IMR-90 (cell line): ENCODE data around the gene DDN. TPM values are rescaled to one million over a fixed set of nuclear protein-coding genes. Genes with fewer than 3 reads are reported as not detected.

ENCODE experiments used
- ATAC-seq: fragments of 200-7000 bp; cut with Tn5 transposase; 2 replicates; pipeline ENCODE4 v1.9.1; 2020; ENCODE audit warnings: low read depth, mild to moderate bottlenecking, moderate library complexity
- BruUV-seq: library from RNA; stranded (reverse); fragments of 400-500 nt; replicated peaks from 2 replicates; lab custom pipeline; 2021; lab: Mats Ljungman, UMichigan
- CTCF ChIA-PET: fragments of 300-600 bp; formaldehyde crosslinking; extraction: SDS; loops from one replicate; lab custom pipeline; 2021; ENCODE audit warnings: antibody characterized with exemption; lab: Yijun Ruan, JAX
- POLR2A ChIA-PET: fragments of 300-600 bp; sonication (Branson Sonifier 250); formaldehyde crosslinking; loops from one replicate; lab custom pipeline; 2022; ENCODE audit warnings: antibody characterized with exemption; ENCODE audit not compliant: unreplicated experiment; lab: Charles Lee
- DNase-seq: peaks from one replicate; pipeline ENCODE4 v3.0.0; 2013
- H2AFZ ChIP-seq: replicated peaks from 2 replicates; pipeline ENCODE3; 2013; ENCODE audit warnings: low read length, mild to moderate bottlenecking; ENCODE audit not compliant: poor library complexity
- H2AK5ac ChIP-seq: 2 replicates; pipeline ENCODE4 v1.6.1; 2013; ENCODE audit warnings: low read depth, low read length, inconsistent platforms
- H2AK9ac ChIP-seq: replicated peaks from 2 replicates; pipeline ENCODE3; 2013; ENCODE audit warnings: mild to moderate bottlenecking, low read depth, low read length, moderate library complexity; ENCODE audit not compliant: poor library complexity
- H2BK120ac ChIP-seq: 2 replicates; pipeline ENCODE4 v1.6.1; 2013; ENCODE audit warnings: low read depth, low read length, inconsistent platforms
- H2BK15ac ChIP-seq: 3 replicates; pipeline ENCODE4 v1.6.1; 2013; ENCODE audit warnings: low read depth, low read length, inconsistent platforms
- H2BK20ac ChIP-seq: 2 replicates; pipeline ENCODE4 v1.6.1; 2013; ENCODE audit warnings: low read depth, mild to moderate bottlenecking, inconsistent platforms, low read length, moderate library complexity
- H2BK5ac ChIP-seq: 2 replicates; pipeline ENCODE4 v1.6.1; 2013; ENCODE audit warnings: mild to moderate bottlenecking, low read depth, low read length, inconsistent platforms; ENCODE audit not compliant: poor library complexity, severe bottlenecking
- H3K14ac ChIP-seq: replicated peaks from 2 replicates; pipeline ENCODE4 v1.6.1; 2013; ENCODE audit warnings: low read depth, low read length, inconsistent platforms
- H3K18ac ChIP-seq: 2 replicates; pipeline ENCODE4 v1.6.1; 2013; ENCODE audit warnings: low read depth, low read length, control low read depth
- H3K23ac ChIP-seq: 2 replicates; pipeline ENCODE4 v1.6.1; 2013; ENCODE audit warnings: low read depth, low read length, inconsistent platforms
- H3K27ac ChIP-seq: 2 replicates; pipeline ENCODE4 v1.5.1; 2013; ENCODE audit warnings: mild to moderate bottlenecking, control low read depth, low read length; ENCODE audit not compliant: insufficient read depth
- H3K27me3 ChIP-seq: 2 replicates; pipeline ENCODE4 v1.6.1; 2013; ENCODE audit warnings: low read length; ENCODE audit not compliant: control insufficient read depth, insufficient read depth
- H3K36me3 ChIP-seq: 2 replicates; pipeline ENCODE4 v1.6.1; 2013; ENCODE audit warnings: low read length, mixed read lengths; ENCODE audit not compliant: control insufficient read depth, insufficient read depth
- H3K4ac ChIP-seq: 2 replicates; pipeline ENCODE4 v1.6.1; 2013; ENCODE audit warnings: low read depth, low read length, inconsistent platforms
- H3K4me1 ChIP-seq: 2 replicates; pipeline ENCODE4 v1.6.1; 2013; ENCODE audit warnings: low read length, mixed read lengths; ENCODE audit not compliant: control insufficient read depth, insufficient read depth
- H3K4me2 ChIP-seq: 2 replicates; pipeline ENCODE4 v1.6.1; 2013; ENCODE audit warnings: low read depth, mild to moderate bottlenecking, control low read depth, low read length, moderate library complexity
- H3K4me3 ChIP-seq: 2 replicates; pipeline ENCODE4 v1.5.1; 2013; ENCODE audit warnings: low read depth, mild to moderate bottlenecking, control low read depth, low read length, moderate library complexity; ENCODE audit not compliant: insufficient read depth
- H3K56ac ChIP-seq: 2 replicates; pipeline ENCODE4 v1.6.1; 2013; ENCODE audit warnings: low read length, inconsistent platforms; ENCODE audit not compliant: insufficient read depth; ENCODE audit errors: extremely low read depth
- H3K79me1 ChIP-seq, 2 experiments: 2 replicates each; pipeline ENCODE4 v1.6.1; 2013; ENCODE audit warnings: low read length in 2 of 2, inconsistent platforms in 1 of 2, low read depth in 1 of 2
- H3K9ac ChIP-seq: 2 replicates; pipeline ENCODE4 v1.6.1; 2013; ENCODE audit warnings: low read depth, low read length, control low read depth
- H3K9me1 ChIP-seq: 2 replicates; pipeline ENCODE4 v1.6.1; 2013; ENCODE audit warnings: low read length, inconsistent platforms; ENCODE audit not compliant: insufficient read depth
- H3K9me3 ChIP-seq: 2 replicates; pipeline ENCODE4 v1.6.1; 2013; ENCODE audit warnings: low read length; ENCODE audit not compliant: control insufficient read depth, insufficient read depth
- H4K20me1 ChIP-seq: 2 replicates; pipeline ENCODE4 v1.6.1; 2013; ENCODE audit warnings: low read length, inconsistent platforms; ENCODE audit not compliant: insufficient read depth
- H4K5ac ChIP-seq: 2 replicates; pipeline ENCODE4 v1.6.1; 2013; ENCODE audit warnings: mild to moderate bottlenecking, low read depth, low read length, control low read depth
- H4K8ac ChIP-seq, 2 experiments: 2 replicates each; pipeline ENCODE4 v1.6.1; 2013; ENCODE audit warnings: low read depth in 2 of 2, low read length in 2 of 2, control low read depth in 1 of 2, inconsistent platforms in 1 of 2
- H4K91ac ChIP-seq: 2 replicates; pipeline ENCODE4 v1.6.1; 2013; ENCODE audit warnings: low read depth, low read length, inconsistent platforms; ENCODE audit not compliant: insufficient read depth
- BHLHE40 ChIP-seq: fragments of 150-350 bp; IDR thresholded peaks from 2 replicates; pipeline ENCODE4 v1.6.1; 2016; ENCODE audit warnings: mild to moderate bottlenecking, low read depth, low read length
- CEBPB ChIP-seq: IDR thresholded peaks from 2 replicates; pipeline ENCODE4 v1.6.1; 2012; ENCODE audit warnings: low read depth, low read length, improper control_type of control experiment
- CHD1 ChIP-seq: IDR thresholded peaks from 2 replicates; pipeline ENCODE4 v1.6.1; 2012; ENCODE audit warnings: low read depth, low read length, improper control_type of control experiment
- FOS ChIP-seq: fragments of 150-350 bp; IDR thresholded peaks from 2 replicates; pipeline ENCODE4 v1.6.1; 2016; ENCODE audit warnings: low read depth, low read length
- RAD21 ChIP-seq: IDR thresholded peaks from 2 replicates; pipeline ENCODE4 v1.6.1; 2012; ENCODE audit warnings: low read length, improper control_type of control experiment
- WGBS, 2 experiments: methylation state at CpG; one replicate each; pipeline versions ENCODE4 v1.1.5 to v1.1.7; 2013; ENCODE audit warnings: missing lambda C conversion rate in 2 of 2; ENCODE audit not compliant: insufficient read length in 1 of 2; ENCODE audit errors: extremely low coverage in 2 of 2; 5-methylcytosine and 5-hydroxymethylcytosine counted together
- dilution Hi-C: fragments of 300-500 bp; cut with HindIII; formaldehyde crosslinking; loops from one replicate; pipeline ENCODE4 v1.14.3; 2018; ENCODE audit warnings: low sequenced_read_pairs; ENCODE audit not compliant: unreplicated experiment
- in situ Hi-C: fragments of 300-500 bp; cut with MboI; formaldehyde crosslinking; loops from 3 replicates; pipeline ENCODE4 v1.14.3; 2019; ENCODE audit warnings: low sequenced_read_pairs, inconsistent platforms, mixed read lengths
- intact Hi-C: fragments of 100-400 bp; cut with micrococcal nuclease; formaldehyde crosslinking; loops from 2 replicates; pipeline ENCODE4 v1.10.0; 2022
- polyA plus RNA-seq, 3 experiments: library from polyadenylated mRNA; depleted of rRNA; stranded (reverse); fragments of >200 nt; gene quantifications; 2 replicates each; pipeline ENCODE4 v1.2.3, GENCODE V29; 2012; ENCODE audit warnings: low replicate concordance in 1 of 3
- total RNA-seq: library from RNA; depleted of rRNA; stranded (reverse); fragments of >200 nt; gene quantifications from 2 replicates; pipeline ENCODE4 v1.2.3, GENCODE V29; 2012

DDN gene
- total and polyA plus RNA-seq, 2 of the 4 experiments (the other 2 are of a cell fraction): 0.18 to 0.21 TPM

GRCh38 chr12:48985475-48985897 is 13.7 kb downstream of the DDN start:
- BruUV-seq: no TSS peak
- no peaks in the 10 kb centered on the region for H3K79me1 ChIP-seq
- no CpG with 5 or more reads among the region's 10 CpGs for WGBS, 2 experiments

More at GRCh38 chr12:48985475-48985897, 13.7 kb downstream of the DDN start:
- H3K18ac ChIP-seq: no peak overlapping the region
- H2BK15ac ChIP-seq: no peak overlapping the region
- in situ Hi-C loops: no loop called here
- H3K9ac ChIP-seq: no peak overlapping the region
- H3K4me3 ChIP-seq: no peak overlapping the region
- no peak overlapping the region for H2BK20ac ChIP-seq
- intact Hi-C loops: no loop called here
- peaks cover 91% of the 10 kb centered on the region for H3K27me3 ChIP-seq
- H2BK120ac ChIP-seq: no peak overlapping the region
- TF ChIP-seq BHLHE40: no peak
- no peak for TF ChIP-seq FOS
- TF ChIP-seq CHD1: no peak
- no peak for TF ChIP-seq RAD21
- TF ChIP-seq CEBPB: no peak
- ChIA-PET CTCF (no interaction called here), POLR2A (no interaction called here)
- no peaks in the 10 kb centered on the region; the same call in 1 of the 2 replicates for H3K9me1 ChIP-seq
- H3K36me3 ChIP-seq: no peaks in the 10 kb centered on the region
- H2BK5ac ChIP-seq: no peak overlapping the region
- H4K20me1 ChIP-seq: peaks cover 3% of the 10 kb centered on the region; the same call in 1 of the 2 replicates
- no peak overlapping the region for H3K56ac ChIP-seq
- no peak overlapping the region for H2AFZ ChIP-seq
- H3K4me2 ChIP-seq: no peak overlapping the region
- H4K8ac ChIP-seq: no peak overlapping the region
- H4K91ac ChIP-seq: no peak overlapping the region
- no peak overlapping the region for H4K5ac ChIP-seq
- H3K4me1 ChIP-seq: no peaks in the 10 kb centered on the region
- H2AK5ac ChIP-seq: no peak overlapping the region
- H3K4ac ChIP-seq: no peak overlapping the region
- dilution Hi-C loops: no loop called here
- DNase-seq (no peak), ATAC-seq (no peak)
- no peak overlapping the region for H3K23ac ChIP-seq
- H2AK9ac ChIP-seq: no peak overlapping the region
- H3K14ac ChIP-seq: no peak overlapping the region
- no peaks in the 10 kb centered on the region for H3K9me3 ChIP-seq
- no peak overlapping the region for H3K27ac ChIP-seq
